Right atrium auricular region (tissue), 2 donors: Measurements from ENCODE around the gene DCDC2C. TPM values are rescaled to one million over a fixed set of nuclear protein-coding genes. Genes with fewer than 3 reads are reported as not detected.
A peak's percentile ranks its signal among the peaks of the same experiment; 100 is the strongest.

Experiments
- DNase-seq: peaks from one replicate; pipeline ENCODE4 v3.0.0-alpha.2; 2019; ENCODE audit warnings: low spot score
- H3K27ac ChIP-seq, 2 donors: fragments of 200-600 bp; sonication (generic); 1 replicate in 1 of 2; 2 replicates in 1 of 2; pipeline ENCODE4 v1.5.1; 2016 to 2019
- H3K27me3 ChIP-seq, 2 donors: fragments of 200-600 bp; sonication (generic); one replicate each; pipeline versions ENCODE4 v1.5.1 to v1.6.0; 2017 to 2019
- H3K36me3 ChIP-seq: fragments of 200-600 bp; sonication (generic); one replicate; pipeline ENCODE4 v1.5.1; 2016
- H3K4me1 ChIP-seq, 2 donors: fragments of 200-600 bp; sonication (generic); one replicate each; pipeline versions ENCODE4 v1.5.1 to v1.6.0; 2017 to 2019
- H3K4me3 ChIP-seq, 2 donors: fragments of 200-600 bp; sonication (generic); 1 replicate in 1 of 2; 2 replicates in 1 of 2; pipeline ENCODE4 v1.5.1; 2017 to 2019; ENCODE audit warnings: mild to moderate bottlenecking in 1 of 2, moderate library complexity in 1 of 2
- H3K9me3 ChIP-seq, 2 donors: fragments of 200-600 bp; sonication (generic); one replicate each; pipeline ENCODE4 v1.5.1; 2019
- CTCF ChIP-seq, 2 donors: fragments of 200-600 bp; sonication (generic); IDR thresholded peaks; one replicate each; pipeline ENCODE4 v1.5.1; 2019; ENCODE audit warnings: antibody characterized with exemption in 2 of 2
- total RNA-seq, 2 donors: library from RNA; depleted of rRNA; stranded (reverse); fragments of >200 nt; gene quantifications; one replicate each; pipeline ENCODE4 v1.1.0, GENCODE V29; 2016

DCDC2C gene
- total RNA-seq, 2 donors from 2014 or later, result not detected

GRCh38 chr2:3662239-3662638, 41.1 kb upstream of the DCDC2C start:
- no peak for DNase-seq
- no peaks in the 10 kb centered on the region for H3K36me3 ChIP-seq
- peaks cover 0 to 23% of the 10 kb centered on the region in 2 donors for H3K4me1 ChIP-seq
- H3K9me3 ChIP-seq, result no peaks in the 10 kb centered on the region
- H3K27me3 ChIP-seq, result no peaks in the 10 kb centered on the region
- TF ChIP-seq CTCF (IDR thresholded peaks at IDR 0.05), result no peak
- no peak overlapping the region for H3K27ac ChIP-seq
- H3K4me3 ChIP-seq, result no peak overlapping the region

- no peak overlapping the region for H3K4me3 ChIP-seq
- no peak overlapping the region for H3K27ac ChIP-seq
- no peak for DNase-seq
- peaks cover 0 to 13% of the 10 kb centered on the region in 2 donors for H3K4me1 ChIP-seq
- no peaks in the 10 kb centered on the region for H3K36me3 ChIP-seq
- TF ChIP-seq CTCF (IDR thresholded peaks at IDR 0.05), result no peak
- H3K9me3 ChIP-seq, result no peaks in the 10 kb centered on the region
- no peaks in the 10 kb centered on the region for H3K27me3 ChIP-seq
Observed at GRCh38 chr2:3664118-3664517, 39.3 kb upstream of the DCDC2C start.

GRCh38 chr2:3664925-3665324, 38.5 kb upstream of the DCDC2C start:
- TF ChIP-seq CTCF (IDR thresholded peaks at IDR 0.05), result no peak
- Histone ChIP-seq H3K27ac (no peak overlapping the region), H3K27me3 (no peaks in the 10 kb centered on the region), H3K4me3 (no peak overlapping the region), H3K36me3 (no peaks in the 10 kb centered on the region), H3K4me1 (peaks cover 0 to 6% of the 10 kb centered on the region in 2 donors), H3K9me3 (no peaks in the 10 kb centered on the region)
- DNase-seq, result no peak

- Histone ChIP-seq H3K4me1 (peaks cover 0 to 6% of the 10 kb centered on the region in 2 donors), H3K4me3 (no peak overlapping the region), H3K27me3 (no peaks in the 10 kb centered on the region), H3K36me3 (no peaks in the 10 kb centered on the region), H3K27ac (no peak overlapping the region), H3K9me3 (no peaks in the 10 kb centered on the region)
- peak; percentile 46 for DNase-seq
- TF ChIP-seq CTCF (IDR thresholded peaks at IDR 0.05), result no peak
Observed at GRCh38 chr2:3665886-3666612, 37.3 kb upstream of the DCDC2C start.

- TF ChIP-seq CTCF (IDR thresholded peaks at IDR 0.05), result no peak
- Histone ChIP-seq H3K27ac (no peak overlapping the region), H3K4me1 (peaks cover 0 to 6% of the 10 kb centered on the region in 2 donors), H3K36me3 (no peaks in the 10 kb centered on the region), H3K9me3 (no peaks in the 10 kb centered on the region), H3K27me3 (no peaks in the 10 kb centered on the region), H3K4me3 (no peak overlapping the region)
- no peak for DNase-seq
Observed at GRCh38 chr2:3666613-3666975, 36.8 kb upstream of the DCDC2C start.

GRCh38 chr2:3667151-3667631, 36.2 kb upstream of the DCDC2C start:
- Histone ChIP-seq H3K27ac (no peak overlapping the region), H3K36me3 (no peaks in the 10 kb centered on the region), H3K27me3 (no peaks in the 10 kb centered on the region), H3K9me3 (no peaks in the 10 kb centered on the region), H3K4me3 (no peak overlapping the region), H3K4me1 (peaks cover 0 to 6% of the 10 kb centered on the region in 2 donors)
- no peak for TF ChIP-seq CTCF (IDR thresholded peaks at IDR 0.05)
- no peak for DNase-seq
